ENCODE measurements around the gene SLC4A8. TPM values are rescaled to one million over a fixed set of nuclear protein-coding genes. Genes with fewer than 3 reads are reported as not detected.

The SLC4A8 gene
- total and polyA plus RNA-seq, 2 donors (not counting 3 experiments of a cell fraction or from before 2014, with no cell fraction given), result 4.7 to 9.7 TPM

GRCh38 chr12:51448618-51449256, 24.1 kb downstream of the SLC4A8 start:
- no peaks in the 10 kb centered on the region for H3K36me3 ChIP-seq (ENCODE audit: control insufficient read depth in 2 of 2, extremely low read depth in 1 of 2, insufficient read depth in 2 of 2, low read length in 2 of 2)
- H3K4me1 ChIP-seq (ENCODE audit: control insufficient read depth, extremely low read depth, insufficient read depth, low read length), result no peaks in the 10 kb centered on the region
- H3K27ac ChIP-seq (ENCODE audit: insufficient read depth, low read depth, low read length), result no peak overlapping the region
- no peaks in the 10 kb centered on the region for H3K79me2 ChIP-seq (ENCODE audit: control insufficient read depth, insufficient read depth, low read length)
- H3K4me3 ChIP-seq (replicated peaks in 1 of 3; ENCODE audit: insufficient read depth in 1 of 3, low read depth in 1 of 3, low read length in 3 of 3), result no peak overlapping the region
- FAIRE-seq (no peak), DNase-seq (ENCODE audit: low read depth, low spot score) (no peak)
- ChIA-PET CTCF (interaction anchor here (1.0 to 1.4 kb wide), 3 partner anchors 13 to 85 kb away, joined by 3 to 4 read pairs (median 4); no protein-coding TSS in a partner anchor), POLR2A (no interaction called here)
- no peak overlapping the region for H3K9ac ChIP-seq (replicated peaks; ENCODE audit: extremely low read depth, insufficient read depth, low read length)
- H3K9me3 ChIP-seq (replicated peaks; ENCODE audit: control insufficient read depth, insufficient read depth, low read length), result no peaks in the 10 kb centered on the region
- H3K9me1 ChIP-seq (replicated peaks; ENCODE audit: control insufficient read depth, extremely low read depth, insufficient read depth, low read length), result no peaks in the 10 kb centered on the region
- dilution Hi-C loops (cut with MboI; ENCODE audit: extremely low pct_ligation_motif_present, low sequenced_read_pairs) (no loop called here), intact Hi-C loops (cut with micrococcal nuclease) (no loop called here)
- H2AFZ ChIP-seq (ENCODE audit: low read depth, low read length), result no peak overlapping the region
- BruUV-seq (replicated peaks), result no TSS peak
- no peaks in the 10 kb centered on the region for H3K27me3 ChIP-seq (ENCODE audit: control insufficient read depth in 2 of 2, insufficient read depth in 2 of 2, low read length in 2 of 2)
- no peak for TF ChIP-seq FOS (IDR thresholded peaks at IDR 0.05; ENCODE audit: borderline replicate concordance, insufficient read depth, low read length)
- TF ChIP-seq POLR2A (IDR thresholded peaks at IDR 0.05; ENCODE audit: low read depth, low read length), result no peak
- no peak for TF ChIP-seq EZH2 (IDR thresholded peaks at IDR 0.05; ENCODE audit: borderline replicate concordance, low read depth, low read length, severe bottlenecking)
- TF ChIP-seq MYC (IDR thresholded peaks at IDR 0.05; ENCODE audit: low read depth, low read length), result no peak
- TF ChIP-seq JUN (IDR thresholded peaks at IDR 0.05; ENCODE audit: borderline replicate concordance, insufficient read depth, insufficient read length, low read depth), result no peak
- no peak for TF ChIP-seq CTCF (IDR thresholded peaks at IDR 0.05; ENCODE audit: extremely low read depth in 1 of 2, insufficient read depth in 1 of 2, low read depth in 1 of 2, low read length in 2 of 2)
- TF ChIP-seq MAX (IDR thresholded peaks at IDR 0.05; ENCODE audit: insufficient read depth, insufficient read length), result no peak
- no peak for TF ChIP-seq GATA2 (IDR thresholded peaks at IDR 0.05; ENCODE audit: insufficient read depth, insufficient read length, low read depth, low read length)
- TF ChIP-seq POLR2AphosphoS5 (IDR thresholded peaks at IDR 0.05; ENCODE audit: insufficient read depth, low read depth, low read length), result no peak
- no peak overlapping the region for H3K4me2 ChIP-seq (ENCODE audit: insufficient read depth, low read length)
- no peaks in the 10 kb centered on the region for H4K20me1 ChIP-seq (replicated peaks; ENCODE audit: control insufficient read depth, extremely low read depth, insufficient read depth, low read length)
